GM13976 (cell line): Measurements from ENCODE around the gene FAM120AOS.

Source experiments
- DNase-seq: peaks from one replicate; pipeline ENCODE4 v3.0.0; 2012; ENCODE audit warnings: low spot score
- in situ Hi-C: fragments of 300-500 bp; cut with MboI; formaldehyde crosslinking; loops from one replicate; pipeline ENCODE4 v1.12.0; 2022; ENCODE audit warnings: low sequenced_read_pairs, mixed read lengths, inconsistent platforms; ENCODE audit not compliant: unreplicated experiment
- TF ChIP-seq, protein P1 (sequence below): IDR thresholded peaks from 2 replicates; pipeline ENCODE4 v1.5.1; 2012; ENCODE audit warnings: borderline replicate concordance, mild to moderate bottlenecking; ENCODE audit not compliant: insufficient read depth; ENCODE audit errors: extremely low read depth, missing control alignments, control extremely low read depth

The FAM120AOS gene

DNA sequence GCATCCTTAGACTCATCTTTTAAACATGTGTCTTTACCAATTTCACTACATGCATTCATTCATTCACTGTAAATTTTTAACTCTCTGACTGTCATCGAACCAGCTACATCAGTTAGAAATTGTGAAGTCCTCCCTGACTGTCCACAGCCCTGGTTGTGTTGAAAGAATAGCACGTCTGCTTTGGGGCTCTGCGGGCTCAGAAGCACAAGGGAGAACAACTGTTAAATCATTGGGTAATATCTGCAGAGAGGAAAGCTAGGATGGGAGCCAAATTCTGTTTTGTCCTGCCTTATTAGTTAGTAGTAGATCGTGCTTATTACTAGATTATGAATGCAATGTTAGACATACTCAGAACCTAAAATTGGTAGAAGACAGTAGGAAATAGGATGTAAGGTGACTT is 26.3 kb upstream of the FAM120AOS start:
- TF ChIP-seq, protein P1, sequence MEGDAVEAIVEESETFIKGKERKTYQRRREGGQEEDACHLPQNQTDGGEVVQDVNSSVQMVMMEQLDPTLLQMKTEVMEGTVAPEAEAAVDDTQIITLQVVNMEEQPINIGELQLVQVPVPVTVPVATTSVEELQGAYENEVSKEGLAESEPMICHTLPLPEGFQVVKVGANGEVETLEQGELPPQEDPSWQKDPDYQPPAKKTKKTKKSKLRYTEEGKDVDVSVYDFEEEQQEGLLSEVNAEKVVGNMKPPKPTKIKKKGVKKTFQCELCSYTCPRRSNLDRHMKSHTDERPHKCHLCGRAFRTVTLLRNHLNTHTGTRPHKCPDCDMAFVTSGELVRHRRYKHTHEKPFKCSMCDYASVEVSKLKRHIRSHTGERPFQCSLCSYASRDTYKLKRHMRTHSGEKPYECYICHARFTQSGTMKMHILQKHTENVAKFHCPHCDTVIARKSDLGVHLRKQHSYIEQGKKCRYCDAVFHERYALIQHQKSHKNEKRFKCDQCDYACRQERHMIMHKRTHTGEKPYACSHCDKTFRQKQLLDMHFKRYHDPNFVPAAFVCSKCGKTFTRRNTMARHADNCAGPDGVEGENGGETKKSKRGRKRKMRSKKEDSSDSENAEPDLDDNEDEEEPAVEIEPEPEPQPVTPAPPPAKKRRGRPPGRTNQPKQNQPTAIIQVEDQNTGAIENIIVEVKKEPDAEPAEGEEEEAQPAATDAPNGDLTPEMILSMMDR, result no peak
- DNase-seq, result no peak
- in situ Hi-C loops, result no loop called here

DNA sequence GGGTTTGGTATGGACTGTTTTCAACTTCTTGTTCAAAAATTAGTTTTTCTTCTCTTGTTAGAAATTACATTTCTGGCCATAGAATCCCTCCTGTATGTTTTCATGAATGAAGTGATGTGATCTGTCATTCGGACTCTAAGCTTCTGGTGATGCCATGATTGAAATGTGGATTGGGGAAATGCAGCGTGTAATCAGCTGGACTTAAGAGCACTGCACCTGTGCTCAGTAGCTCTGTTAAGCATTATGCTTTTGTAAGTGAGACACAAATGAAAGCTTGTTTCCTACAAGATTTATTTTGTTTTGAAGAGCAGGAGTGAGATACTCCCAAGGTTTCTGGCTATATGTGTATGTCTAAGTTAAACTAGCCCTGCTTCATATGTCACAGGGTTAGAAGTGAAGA is 24.0 kb upstream of the FAM120AOS start:
- no peak for DNase-seq
- TF ChIP-seq, protein P1, result no peak
- in situ Hi-C loops, result no loop called here

DNA sequence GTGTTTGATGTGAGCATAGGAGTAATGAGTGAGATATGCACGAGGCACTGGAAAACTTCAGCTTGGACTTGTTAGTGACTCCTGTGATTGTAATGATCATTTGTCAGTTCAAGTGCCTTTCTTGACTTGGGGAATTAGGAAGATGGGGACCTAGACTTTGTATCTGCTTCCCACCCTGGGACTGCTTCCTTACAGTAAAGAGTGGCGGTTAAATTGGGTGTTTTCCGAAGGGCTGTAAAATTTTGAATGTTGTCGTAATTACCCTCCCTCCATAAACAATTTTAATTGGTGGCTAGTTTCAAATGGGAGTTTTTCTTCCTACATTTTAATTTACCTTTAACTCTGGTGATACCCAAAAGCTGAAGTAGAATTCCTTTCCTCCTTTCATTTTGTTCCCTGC is 23.5 kb upstream of the FAM120AOS start:
- DNase-seq, result no peak
- TF ChIP-seq, protein P1, result no peak
- in situ Hi-C loops, result no loop called here

DNA sequence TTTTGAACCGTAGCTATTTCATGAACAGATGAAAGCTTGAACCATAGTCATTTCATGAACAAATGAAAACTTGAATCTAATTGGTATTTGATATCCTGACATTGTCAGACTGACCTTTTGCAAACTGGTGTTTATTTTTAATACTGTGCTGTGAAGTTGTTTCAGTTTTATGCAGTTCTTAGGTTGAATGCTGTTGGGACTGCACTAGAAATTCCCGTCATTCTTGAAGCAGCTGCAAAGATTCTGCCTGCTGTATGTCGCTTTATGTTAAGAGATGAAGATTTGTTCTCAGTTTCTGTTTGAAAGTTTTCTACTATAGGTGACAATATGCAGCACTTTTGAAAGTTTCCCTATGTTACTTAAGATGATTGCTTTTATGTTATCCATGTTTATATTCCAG is 22.5 kb upstream of the FAM120AOS start:
- in situ Hi-C loops, result no loop called here
- TF ChIP-seq, protein P1, result no peak
- no peak for DNase-seq

DNA sequence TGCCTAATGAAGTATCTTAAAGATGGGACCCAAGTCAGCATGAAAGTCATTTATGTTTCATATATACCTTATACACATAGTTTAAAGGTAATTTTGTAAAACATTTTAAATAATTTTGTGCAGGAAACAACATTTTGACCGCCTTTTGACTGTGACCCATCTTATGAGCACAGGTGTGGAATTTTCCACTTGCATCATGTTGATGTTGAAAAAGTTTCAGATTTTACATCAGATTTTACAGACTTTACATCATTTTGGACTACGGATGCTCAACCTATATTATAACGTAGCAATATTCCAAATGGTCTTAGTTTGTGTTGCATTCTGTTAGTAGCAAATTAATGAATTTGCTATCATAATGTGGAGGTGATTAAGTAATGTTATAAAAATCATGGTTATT is 21.7 kb upstream of the FAM120AOS start:
- in situ Hi-C loops, result no loop called here
- no peak for DNase-seq
- TF ChIP-seq, protein P1, result no peak

DNA sequence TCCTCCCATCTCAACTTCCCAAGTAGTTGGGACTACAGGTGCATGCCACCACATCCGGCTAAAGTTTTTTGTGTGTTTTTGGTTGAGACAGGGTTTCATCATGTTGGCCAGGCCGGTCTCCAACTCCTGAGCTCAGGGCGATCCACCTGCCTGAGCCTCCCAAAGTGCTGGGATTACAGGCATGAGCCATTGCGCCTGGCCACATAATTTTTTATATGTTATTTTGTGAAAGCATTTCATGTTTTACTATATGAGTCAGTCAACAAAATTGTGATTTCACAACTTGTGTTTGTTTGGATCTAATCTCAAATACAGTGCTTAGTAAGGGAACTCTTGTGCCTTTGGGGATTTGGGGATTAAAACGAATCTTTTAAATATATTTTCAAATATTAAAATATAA is 20.0 kb upstream of the FAM120AOS start:
- no peak for DNase-seq
- in situ Hi-C loops, result no loop called here
- TF ChIP-seq, protein P1, result no peak

DNA sequence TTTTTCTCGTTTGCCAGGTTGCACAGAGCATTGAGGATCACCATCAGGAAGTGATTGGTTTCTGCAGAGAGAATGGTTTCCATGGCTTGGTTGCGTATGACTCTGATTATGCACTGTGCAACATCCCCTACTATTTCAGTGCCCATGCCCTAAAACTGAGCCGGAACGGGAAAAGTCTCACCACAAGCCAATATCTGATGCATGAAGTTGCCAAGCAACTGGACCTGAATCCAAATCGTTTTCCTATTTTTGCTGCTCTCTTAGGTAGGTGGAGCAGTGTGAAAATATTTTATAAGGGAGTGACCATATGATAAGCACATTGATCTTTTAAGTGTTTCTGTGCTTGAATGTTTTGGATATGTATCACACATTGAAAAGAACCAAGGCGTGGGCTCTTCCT is 17.7 kb upstream of the FAM120AOS start:
- in situ Hi-C loops, result no loop called here
- TF ChIP-seq, protein P1, result no peak
- DNase-seq, result no peak
